Right atrium auricular region (tissue), 2 donors: ENCODE results near the gene GALNT16. TPM values are rescaled to one million over a fixed set of nuclear protein-coding genes. Genes with fewer than 3 reads are reported as not detected.

Source experiments
- DNase-seq: peaks from one replicate; pipeline ENCODE4 v3.0.0-alpha.2; 2019; ENCODE audit warnings: low spot score
- H3K27ac ChIP-seq, 2 donors: fragments of 200-600 bp; sonication (generic); 1 replicate in 1 of 2; 2 replicates in 1 of 2; pipeline ENCODE4 v1.5.1; 2016 to 2019
- H3K27me3 ChIP-seq, 2 donors: fragments of 200-600 bp; sonication (generic); one replicate each; pipeline versions ENCODE4 v1.5.1 to v1.6.0; 2017 to 2019
- H3K36me3 ChIP-seq: fragments of 200-600 bp; sonication (generic); one replicate; pipeline ENCODE4 v1.5.1; 2016
- H3K4me1 ChIP-seq, 2 donors: fragments of 200-600 bp; sonication (generic); one replicate each; pipeline versions ENCODE4 v1.5.1 to v1.6.0; 2017 to 2019
- H3K4me3 ChIP-seq, 2 donors: fragments of 200-600 bp; sonication (generic); 1 replicate in 1 of 2; 2 replicates in 1 of 2; pipeline ENCODE4 v1.5.1; 2017 to 2019; ENCODE audit warnings: mild to moderate bottlenecking in 1 of 2, moderate library complexity in 1 of 2
- H3K9me3 ChIP-seq, 2 donors: fragments of 200-600 bp; sonication (generic); one replicate each; pipeline ENCODE4 v1.5.1; 2019
- total RNA-seq, 2 donors: library from RNA; depleted of rRNA; stranded (reverse); fragments of >200 nt; gene quantifications; one replicate each; pipeline ENCODE4 v1.1.0, GENCODE V29; 2016
- TF ChIP-seq, protein P1 (sequence below), 2 donors: fragments of 200-600 bp; sonication (generic); IDR thresholded peaks; one replicate each; pipeline ENCODE4 v1.5.1; 2019; ENCODE audit warnings: antibody characterized with exemption in 2 of 2

The GALNT16 gene
- total RNA-seq, 2 donors from 2014 or later, result 17.9 to 56.8 TPM

DNA sequence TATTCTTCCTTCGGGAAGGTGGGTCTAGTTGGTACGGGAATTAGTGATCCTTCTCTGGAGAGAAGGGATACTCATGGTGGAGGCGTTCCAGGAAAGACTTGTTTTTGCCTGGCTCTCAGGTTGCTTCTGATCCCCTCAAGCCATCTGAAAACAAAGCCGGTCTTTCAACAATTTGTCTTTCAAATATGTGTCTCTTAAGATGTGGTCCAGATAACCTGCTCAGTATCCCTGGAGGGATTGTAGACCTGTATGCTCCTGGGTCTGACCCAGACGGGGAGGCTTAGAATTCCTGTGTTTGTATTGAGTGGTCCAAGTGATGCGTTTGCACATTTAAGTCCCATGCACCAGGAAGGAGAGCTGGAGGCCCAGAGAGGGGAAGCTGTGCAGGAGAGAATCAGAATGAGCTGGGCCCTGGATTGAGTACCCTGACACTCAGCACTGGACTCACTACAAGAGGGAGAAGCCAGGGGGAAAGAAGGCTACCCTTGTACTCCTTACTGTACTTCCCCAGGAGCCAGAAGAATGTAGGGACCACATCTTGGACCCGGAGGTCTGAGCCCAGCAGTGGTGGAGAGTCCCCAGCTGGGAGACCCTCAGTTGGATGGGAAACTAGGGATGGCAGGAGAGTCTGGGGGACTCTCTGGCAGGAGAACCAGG lies 97.7 kb downstream of the GALNT16 start:
- no peak overlapping the region for H3K27ac ChIP-seq
- H3K4me1 ChIP-seq, result peaks cover 0 to 16% of the 10 kb centered on the region in 2 donors
- H3K4me3 ChIP-seq, result no peak overlapping the region
- TF ChIP-seq, protein P1, sequence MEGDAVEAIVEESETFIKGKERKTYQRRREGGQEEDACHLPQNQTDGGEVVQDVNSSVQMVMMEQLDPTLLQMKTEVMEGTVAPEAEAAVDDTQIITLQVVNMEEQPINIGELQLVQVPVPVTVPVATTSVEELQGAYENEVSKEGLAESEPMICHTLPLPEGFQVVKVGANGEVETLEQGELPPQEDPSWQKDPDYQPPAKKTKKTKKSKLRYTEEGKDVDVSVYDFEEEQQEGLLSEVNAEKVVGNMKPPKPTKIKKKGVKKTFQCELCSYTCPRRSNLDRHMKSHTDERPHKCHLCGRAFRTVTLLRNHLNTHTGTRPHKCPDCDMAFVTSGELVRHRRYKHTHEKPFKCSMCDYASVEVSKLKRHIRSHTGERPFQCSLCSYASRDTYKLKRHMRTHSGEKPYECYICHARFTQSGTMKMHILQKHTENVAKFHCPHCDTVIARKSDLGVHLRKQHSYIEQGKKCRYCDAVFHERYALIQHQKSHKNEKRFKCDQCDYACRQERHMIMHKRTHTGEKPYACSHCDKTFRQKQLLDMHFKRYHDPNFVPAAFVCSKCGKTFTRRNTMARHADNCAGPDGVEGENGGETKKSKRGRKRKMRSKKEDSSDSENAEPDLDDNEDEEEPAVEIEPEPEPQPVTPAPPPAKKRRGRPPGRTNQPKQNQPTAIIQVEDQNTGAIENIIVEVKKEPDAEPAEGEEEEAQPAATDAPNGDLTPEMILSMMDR (IDR thresholded peaks at IDR 0.05), result no peak
- H3K27me3 ChIP-seq, result no peaks in the 10 kb centered on the region
- DNase-seq, result no peak
- no peaks in the 10 kb centered on the region for H3K36me3 ChIP-seq
- H3K9me3 ChIP-seq, result no peaks in the 10 kb centered on the region

DNA sequence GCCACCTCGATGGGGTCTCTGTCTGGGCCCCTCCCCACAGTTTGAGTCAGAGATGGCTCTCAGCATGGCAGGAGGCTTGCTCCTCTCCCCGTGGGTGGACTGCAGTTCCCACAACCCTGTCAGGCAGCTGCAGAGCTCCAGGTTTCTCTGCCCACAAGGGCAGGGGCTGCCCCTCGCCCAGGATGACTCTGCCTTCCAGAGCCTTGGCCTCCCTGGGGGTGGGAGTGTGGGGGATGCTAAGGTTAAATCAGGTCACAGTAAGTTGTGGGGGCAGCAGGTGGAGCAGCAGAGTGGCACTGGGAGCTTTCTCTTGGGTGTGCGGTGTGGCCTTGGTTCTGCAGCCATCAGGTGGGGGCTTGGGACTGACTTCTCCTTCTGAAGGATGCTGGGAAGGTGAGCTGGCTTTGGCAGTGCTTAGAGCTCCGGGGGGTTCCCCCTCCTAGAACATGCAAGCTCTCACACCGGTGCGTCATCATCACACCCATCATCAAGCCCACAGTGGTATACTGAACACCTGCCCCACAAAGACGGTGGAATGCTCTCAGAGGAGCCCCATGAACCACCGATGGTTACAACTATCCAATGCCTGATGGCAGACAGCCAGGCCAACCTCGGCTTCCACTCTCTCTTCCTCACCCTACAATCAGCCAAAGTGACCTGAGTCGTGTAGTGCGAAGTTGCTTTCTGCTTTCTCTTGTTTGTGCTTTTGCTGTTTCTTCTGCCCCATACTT lies 98.4 kb downstream of the GALNT16 start:
- Histone ChIP-seq H3K27me3 (no peaks in the 10 kb centered on the region), H3K4me3 (no peak overlapping the region), H3K4me1 (peaks cover 0 to 16% of the 10 kb centered on the region in 2 donors), H3K36me3 (no peaks in the 10 kb centered on the region), H3K9me3 (no peaks in the 10 kb centered on the region), H3K27ac (no peak overlapping the region)
- TF ChIP-seq, protein P1 (IDR thresholded peaks at IDR 0.05), result no peak
- no peak for DNase-seq

DNA sequence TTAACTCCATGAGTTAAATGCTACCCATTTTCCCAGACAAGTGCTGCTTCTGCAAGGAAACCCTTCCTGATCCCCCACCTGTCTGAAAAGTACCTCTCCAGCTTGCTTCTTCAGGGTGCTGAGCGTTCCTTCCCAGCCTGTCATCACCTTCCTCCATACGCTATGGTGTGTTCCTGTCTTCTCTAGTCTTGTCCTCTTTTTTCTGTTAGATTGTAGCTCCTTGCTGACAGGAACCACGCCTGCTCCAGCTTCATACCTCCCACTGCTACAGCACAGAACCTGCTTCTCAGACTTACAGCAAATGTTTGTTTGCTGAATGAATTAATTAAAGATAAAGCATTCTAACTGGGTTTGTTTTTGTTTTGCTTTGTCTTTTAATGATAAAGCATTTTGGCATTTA lies 99.0 kb downstream of the GALNT16 start:
- H3K4me1 ChIP-seq, result peaks cover 0 to 16% of the 10 kb centered on the region in 2 donors
- no peaks in the 10 kb centered on the region for H3K36me3 ChIP-seq
- H3K27ac ChIP-seq, result no peak overlapping the region
- no peak overlapping the region for H3K4me3 ChIP-seq
- DNase-seq, result no peak
- TF ChIP-seq, protein P1 (IDR thresholded peaks at IDR 0.05), result no peak
- H3K27me3 ChIP-seq, result no peaks in the 10 kb centered on the region
- no peaks in the 10 kb centered on the region for H3K9me3 ChIP-seq

DNA sequence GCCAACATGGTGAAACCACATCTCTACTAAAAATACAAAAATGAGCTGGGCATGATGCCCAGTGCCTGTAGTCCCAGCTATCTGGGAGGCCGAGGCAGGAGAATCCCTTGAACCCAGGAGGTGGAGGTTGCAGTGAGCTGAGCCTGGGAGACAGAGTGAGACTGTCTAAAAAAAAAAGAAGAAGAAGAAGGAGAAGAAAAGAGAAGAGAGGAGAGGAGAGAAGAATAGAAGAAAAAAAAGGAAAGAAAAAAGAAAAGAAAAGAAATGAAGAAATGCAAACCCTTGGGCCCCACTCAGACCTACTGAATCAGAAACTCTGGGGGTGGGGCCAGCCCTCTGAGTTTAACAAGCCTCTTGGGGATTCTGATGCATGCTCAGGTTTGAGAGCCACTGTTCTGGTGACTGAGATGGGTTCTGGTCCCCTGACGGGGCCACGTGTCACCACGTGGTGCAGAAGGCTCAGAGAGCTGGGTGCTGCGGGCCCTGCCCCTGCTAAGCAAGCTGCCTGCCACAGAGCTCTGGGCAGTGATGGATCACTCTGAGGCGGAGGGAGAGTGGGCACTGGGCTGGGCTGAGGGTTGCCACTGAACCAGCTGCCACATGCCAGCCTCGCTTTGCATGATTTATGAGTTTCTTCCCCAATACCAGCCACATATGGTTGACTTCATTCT lies 100.6 kb downstream of the GALNT16 start:
- H3K9me3 ChIP-seq, result no peaks in the 10 kb centered on the region
- no peaks in the 10 kb centered on the region for H3K27me3 ChIP-seq
- H3K4me1 ChIP-seq, result peaks cover 0 to 9% of the 10 kb centered on the region in 2 donors
- no peak overlapping the region for H3K4me3 ChIP-seq
- TF ChIP-seq, protein P1 (IDR thresholded peaks at IDR 0.05), result no peak
- no peak overlapping the region for H3K27ac ChIP-seq
- DNase-seq, result peak; percentile 13
- H3K36me3 ChIP-seq, result no peaks in the 10 kb centered on the region

DNA sequence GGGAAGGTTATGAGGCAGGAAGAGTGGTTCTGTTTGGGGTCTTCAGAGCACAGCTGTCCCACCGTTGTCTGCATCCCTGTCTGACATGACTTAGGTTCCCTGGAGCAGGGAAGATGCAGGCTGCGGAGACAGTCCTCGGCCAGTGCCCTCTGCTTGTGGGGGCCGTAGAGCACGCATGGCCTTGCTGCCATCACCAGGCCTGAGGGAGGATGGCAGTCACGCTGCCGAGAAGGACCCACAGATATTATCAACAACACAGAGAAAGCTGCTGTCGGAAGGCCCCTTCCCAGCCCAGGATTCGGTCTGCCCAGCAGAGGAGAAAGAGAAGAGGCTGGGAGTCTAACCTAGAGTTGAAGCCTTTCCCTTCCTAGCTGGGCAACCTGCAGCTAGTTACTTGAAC lies 103.1 kb downstream of the GALNT16 start:
- Histone ChIP-seq H3K27me3 (no peaks in the 10 kb centered on the region), H3K4me1 (no peaks in the 10 kb centered on the region), H3K36me3 (no peaks in the 10 kb centered on the region), H3K4me3 (no peak overlapping the region), H3K27ac (no peak overlapping the region), H3K9me3 (no peaks in the 10 kb centered on the region)
- TF ChIP-seq, protein P1 (IDR thresholded peaks at IDR 0.05), result peak in 1 of 2 donors; percentile 72
- no peak for DNase-seq
